ENCODE results near the gene NDE1.
"Not testable (repeated sequence)": the region's sequence is repeated elsewhere in the genome, so short reads cannot be mapped to it uniquely, and the experiment has no call there.

NDE1 gene

GRCh38 chr16:15654591-15654990 is 4.5 kb downstream of the NDE1 start:
- DNase-seq (ENCODE audit: low read depth) = no peak
- H3K4me3 ChIP-seq (ENCODE audit: low read depth, low read length) = no peak overlapping the region
- no peak for TF ChIP-seq CTCF (IDR thresholded peaks at IDR 0.05; ENCODE audit: low read depth, low read length, missing control alignments)

GRCh38 chr16:15655561-15655960 is 5.5 kb downstream of the NDE1 start:
- DNase-seq (ENCODE audit: low read depth); H3K4me3 ChIP-seq (ENCODE audit: low read depth, low read length): not testable (repeated sequence)

- no peak overlapping the region for H3K4me3 ChIP-seq (ENCODE audit: low read depth, low read length)
- no peak for TF ChIP-seq CTCF (IDR thresholded peaks at IDR 0.05; ENCODE audit: low read depth, low read length, missing control alignments)
- no peak for DNase-seq (ENCODE audit: low read depth)
These were observed 8.1 kb downstream of the NDE1 start for GRCh38 chr16:15658149-15658548.

- TF ChIP-seq CTCF (IDR thresholded peaks at IDR 0.05; ENCODE audit: low read depth, low read length, missing control alignments) = no peak
- no peak overlapping the region for H3K4me3 ChIP-seq (ENCODE audit: low read depth, low read length)
- no peak for DNase-seq (ENCODE audit: low read depth)
These were observed 8.5 kb downstream of the NDE1 start for GRCh38 chr16:15658556-15658955.

GRCh38 chr16:15660203-15660601 is 10.2 kb downstream of the NDE1 start:
- no peak for TF ChIP-seq CTCF (IDR thresholded peaks at IDR 0.05; ENCODE audit: low read depth, low read length, missing control alignments)
- H3K4me3 ChIP-seq (ENCODE audit: low read depth, low read length) = no peak overlapping the region
- no peak for DNase-seq (ENCODE audit: low read depth)

- no peak for DNase-seq (ENCODE audit: low read depth)
- no peak overlapping the region for H3K4me3 ChIP-seq (ENCODE audit: low read depth, low read length)
- TF ChIP-seq CTCF (IDR thresholded peaks at IDR 0.05; ENCODE audit: low read depth, low read length, missing control alignments) = no peak
These were observed 15.1 kb downstream of the NDE1 start for GRCh38 chr16:15665107-15665506.

- DNase-seq (ENCODE audit: low read depth) = no peak
- H3K4me3 ChIP-seq (ENCODE audit: low read depth, low read length) = no peak overlapping the region
- TF ChIP-seq CTCF (IDR thresholded peaks at IDR 0.05; ENCODE audit: low read depth, low read length, missing control alignments) = no peak
These were observed 17.2 kb downstream of the NDE1 start for GRCh38 chr16:15667091-15667742.

Measured in GM12864 (cell line).